GM21528 (cell line): ENCODE measurements around the gene TTLL11.
A peak's percentile ranks its signal among the peaks of the same experiment; 100 is the strongest.
"Not testable (repeated sequence)": the region's sequence is repeated elsewhere in the genome, so short reads cannot be mapped to it uniquely, and the experiment has no call there.

ENCODE experiments used
- ATAC-seq: cut with Tn5 transposase; IDR thresholded peaks from one replicate; pipeline ENCODE4 v1.9.1; 2021; ENCODE audit warnings: mild to moderate bottlenecking, moderate library complexity; ENCODE audit not compliant: unreplicated experiment, low FRiP score

The TTLL11 gene

DNA sequence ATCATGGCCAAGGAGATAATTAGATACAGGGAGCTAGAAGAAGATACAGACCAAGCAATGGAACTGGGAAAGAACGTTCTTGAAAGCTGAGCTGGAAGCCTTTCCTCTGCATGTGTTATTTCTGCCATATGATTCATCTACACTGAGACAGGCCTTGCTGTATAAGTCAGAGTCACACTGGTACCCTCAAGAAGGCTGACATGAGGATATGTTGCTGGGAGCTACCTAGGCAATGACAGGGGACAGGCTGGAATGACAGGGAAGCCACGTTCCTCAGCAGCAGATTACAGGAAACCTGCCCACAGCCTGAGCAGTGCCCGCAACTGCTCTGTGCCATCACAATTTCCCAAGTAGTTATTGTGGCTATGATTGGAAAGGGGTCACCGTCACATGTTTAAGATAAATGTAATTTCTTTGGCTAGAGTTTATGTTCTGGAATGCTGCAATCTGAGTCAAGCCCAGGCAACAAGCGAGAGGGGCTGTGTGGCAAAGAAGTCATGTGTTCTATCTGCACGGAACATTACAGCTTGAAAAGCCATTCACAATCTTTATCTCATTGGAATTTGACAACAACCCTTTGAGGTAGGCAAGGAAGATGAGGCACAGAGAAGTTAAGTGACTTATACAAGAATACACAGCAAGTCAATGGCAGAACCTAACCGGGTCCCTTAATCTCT, 108.2 kb downstream of the TTLL11 start:
- ATAC-seq = no peak

- ATAC-seq = no peak
Observed at GRCh38 chr9:121983736-121984135, 109.4 kb downstream of the TTLL11 start.

DNA sequence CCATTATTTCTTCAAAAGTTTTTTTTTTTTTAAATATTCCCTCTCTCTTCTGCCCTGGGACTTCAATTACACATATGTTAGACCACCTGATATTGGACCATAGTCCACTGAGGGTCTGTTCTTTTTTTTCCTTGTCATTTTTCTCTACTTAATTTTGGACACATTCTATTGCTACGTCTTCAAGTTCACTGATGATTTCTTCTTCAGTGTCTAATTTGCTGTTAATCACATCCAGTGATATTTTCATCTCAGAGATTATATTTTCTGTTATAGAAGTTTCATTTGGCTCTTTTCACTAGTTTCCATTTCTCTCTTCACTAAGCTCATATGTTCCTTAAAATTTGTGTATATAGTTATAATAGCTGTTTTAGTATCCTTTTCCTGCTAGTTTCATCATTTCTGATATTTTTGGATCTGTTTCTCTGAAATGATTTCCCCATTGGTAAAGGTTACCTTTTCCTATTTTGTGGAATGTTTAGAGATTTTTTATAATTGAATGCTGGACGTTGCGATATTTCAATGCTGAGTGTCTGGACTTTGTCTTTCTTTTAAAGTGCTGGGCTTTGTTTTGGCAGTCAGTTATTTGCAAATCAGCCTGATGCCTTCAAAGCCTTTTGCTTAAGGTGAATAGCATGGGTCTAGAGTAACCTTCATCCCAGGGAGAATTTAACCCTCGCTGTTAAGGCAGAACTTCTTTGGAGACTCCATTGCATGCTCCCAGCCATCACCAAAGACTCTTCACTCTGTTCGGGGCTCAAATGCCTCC, 111.8 kb downstream of the TTLL11 start:
- ATAC-seq = no peak

DNA sequence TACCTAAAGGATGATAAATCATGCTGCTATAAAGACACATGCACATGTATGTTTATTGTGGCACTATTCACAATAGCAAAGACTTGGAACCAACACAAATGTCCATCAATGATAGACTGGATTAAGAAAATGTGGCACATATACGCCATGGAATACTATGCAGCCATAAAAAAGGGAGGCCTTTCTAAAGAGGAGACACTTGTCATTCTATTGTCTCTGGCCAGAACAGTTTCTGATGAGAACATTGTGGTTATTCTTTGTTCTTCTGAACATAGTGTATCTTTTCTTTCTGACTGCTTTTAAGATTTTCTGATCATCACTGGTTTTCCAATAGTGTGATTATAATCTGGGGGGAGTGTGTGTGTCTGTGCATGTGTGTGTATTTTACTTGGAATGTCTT, 112.4 kb downstream of the TTLL11 start:
- ATAC-seq = not testable (repeated sequence)

DNA sequence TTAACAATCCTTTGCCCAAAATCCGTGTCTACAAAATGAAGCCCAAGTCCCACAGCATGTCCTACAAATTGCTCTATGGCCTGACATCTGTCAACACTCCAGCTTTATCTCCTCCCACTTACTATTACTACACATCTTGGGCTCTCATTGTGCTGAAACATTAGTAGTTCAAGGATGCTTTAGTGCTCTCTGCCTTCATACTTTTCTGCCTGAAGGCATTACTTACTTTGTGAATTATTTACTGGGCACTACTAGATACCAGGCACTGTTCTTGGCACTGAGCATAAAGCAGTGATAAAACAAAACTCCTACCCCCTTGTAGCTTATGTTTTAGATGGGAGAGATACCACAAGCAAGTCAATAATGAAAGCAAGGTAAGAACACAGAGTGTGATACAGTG, 113.4 kb downstream of the TTLL11 start:
- ATAC-seq = no peak

DNA sequence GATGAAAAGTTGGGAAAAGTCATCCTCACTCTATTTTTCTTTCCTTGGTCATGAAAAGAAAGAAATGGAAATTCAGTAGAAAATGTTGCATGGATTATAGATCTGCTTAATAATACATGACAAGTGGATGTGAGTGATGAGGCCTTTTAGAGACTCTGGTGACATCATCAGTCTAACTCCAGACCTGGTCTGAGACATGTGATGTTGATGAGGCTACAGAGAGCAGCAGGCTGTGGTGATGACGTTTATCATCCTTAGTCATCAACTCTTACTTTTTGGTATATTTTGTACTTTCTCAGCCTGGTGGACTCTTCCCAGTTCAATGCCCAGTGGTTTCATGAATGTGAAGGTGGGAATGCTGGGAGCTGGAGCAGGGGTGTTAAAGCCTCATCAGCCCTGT, 116.4 kb downstream of the TTLL11 start:
- ATAC-seq = no peak

DNA sequence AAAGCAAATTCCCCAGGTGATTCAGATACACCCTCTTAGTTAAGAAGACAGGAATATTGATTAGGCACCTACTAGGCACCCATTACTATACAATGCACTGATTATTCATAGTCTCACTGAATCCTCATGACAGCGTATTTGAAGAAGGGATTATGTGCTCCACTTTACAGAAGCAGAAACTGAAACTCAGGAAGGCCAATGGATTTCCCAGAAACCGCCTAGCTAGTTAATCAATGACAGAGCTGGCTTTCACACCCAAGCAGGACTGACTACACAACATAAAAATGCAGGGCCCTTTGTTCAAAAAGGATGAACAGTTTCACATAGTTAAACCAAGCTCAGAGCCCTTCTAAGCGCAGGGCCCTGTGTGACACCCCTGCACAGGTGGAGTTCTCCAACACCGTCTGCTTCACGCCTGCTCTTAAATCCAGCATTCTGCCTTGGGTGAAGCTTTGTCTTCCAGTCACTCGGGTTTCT, 117.3 kb downstream of the TTLL11 start:
- no peak for ATAC-seq

DNA sequence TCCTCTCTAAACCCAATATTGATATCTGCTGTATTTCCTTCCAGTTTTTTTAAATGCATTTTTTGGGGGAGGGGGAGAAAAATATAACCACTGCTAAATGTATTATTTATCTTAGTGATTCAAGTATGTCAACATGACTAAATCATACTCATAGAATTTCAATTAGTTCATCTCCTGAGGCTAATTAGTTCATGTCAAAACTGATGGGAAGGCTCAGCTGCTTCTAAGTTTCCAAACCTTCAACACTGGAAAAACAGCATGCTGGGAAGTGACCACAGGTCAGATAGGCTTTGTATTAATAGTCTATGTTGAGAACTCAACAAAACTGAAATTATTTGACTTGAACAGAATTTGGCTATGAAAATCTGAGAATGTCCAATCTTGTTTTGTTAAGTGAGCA, 118.7 kb downstream of the TTLL11 start:
- ATAC-seq = no peak

- peak; percentile 47 for ATAC-seq
Observed at GRCh38 chr9:121972501-121972981, 120.6 kb downstream of the TTLL11 start.

DNA sequence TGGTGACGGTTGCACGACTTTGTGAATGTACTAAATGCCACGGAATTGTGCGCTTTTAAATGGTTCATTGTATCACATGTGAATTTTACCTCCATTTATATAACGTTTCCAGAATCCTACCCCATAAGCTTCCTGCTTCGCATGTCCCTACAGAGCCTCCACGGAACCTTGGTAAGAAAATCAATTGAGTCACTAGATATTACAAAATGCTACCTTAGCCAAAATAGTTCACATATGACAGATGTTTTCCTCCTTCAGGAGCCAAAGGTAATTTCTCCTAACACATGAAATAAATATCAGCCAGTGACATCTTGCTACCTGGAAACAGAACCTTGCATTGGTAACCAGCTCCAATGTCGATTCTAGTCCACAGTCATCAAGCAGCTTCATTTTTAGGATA, 125.1 kb downstream of the TTLL11 start:
- ATAC-seq = no peak

GRCh38 chr9:121966706-121967105, 126.4 kb downstream of the TTLL11 start:
- no peak for ATAC-seq

- no peak for ATAC-seq
Observed at GRCh38 chr9:121963528-121963995, 129.5 kb downstream of the TTLL11 start.

GRCh38 chr9:121962421-121962820, 130.7 kb downstream of the TTLL11 start:
- no peak for ATAC-seq

DNA sequence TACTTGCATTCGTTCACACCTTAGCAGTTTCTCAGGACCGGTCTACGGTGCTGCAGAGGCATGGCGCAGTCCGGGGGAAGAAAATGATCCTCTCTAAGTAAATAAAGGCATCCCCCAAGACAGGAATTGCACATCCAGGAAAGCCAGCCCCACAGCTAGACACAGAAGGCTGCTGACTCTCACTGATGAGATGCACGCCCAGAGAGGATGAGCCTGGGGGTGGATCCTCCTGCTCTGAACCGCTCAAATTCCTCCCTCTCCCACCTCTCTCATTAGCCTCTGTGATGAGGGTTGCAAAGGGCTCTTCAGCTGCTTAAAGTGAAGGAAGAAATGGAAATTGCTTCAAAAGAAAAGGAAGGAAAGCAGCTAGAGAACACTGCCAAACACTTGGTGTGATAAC, 132.4 kb downstream of the TTLL11 start:
- no peak for ATAC-seq

GRCh38 chr9:121958530-121958929, 134.6 kb downstream of the TTLL11 start:
- ATAC-seq = no peak

GRCh38 chr9:121956808-121957207, 136.3 kb downstream of the TTLL11 start:
- ATAC-seq = no peak

DNA sequence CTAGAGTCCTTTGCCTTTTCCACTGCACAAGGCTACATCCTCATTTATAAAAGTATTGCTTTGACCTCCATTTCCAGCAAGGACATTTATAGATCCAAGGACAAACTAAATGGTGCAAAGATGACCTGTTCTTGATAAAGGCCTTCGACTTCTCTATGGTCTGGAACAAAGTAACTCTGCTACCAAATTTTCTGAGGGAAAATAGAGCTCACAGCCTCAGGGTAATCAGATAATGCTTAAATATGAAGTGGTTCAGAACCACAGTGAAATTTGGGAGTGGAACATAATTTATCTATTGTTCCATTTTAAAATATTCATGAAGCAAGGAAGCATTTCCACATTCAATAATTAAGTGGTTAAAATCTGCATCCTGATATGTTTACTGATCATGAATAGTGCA, 137.5 kb downstream of the TTLL11 start:
- no peak for ATAC-seq

- ATAC-seq = no peak
Observed at GRCh38 chr9:121954477-121955140, 138.5 kb downstream of the TTLL11 start.

- ATAC-seq = no peak
Observed at GRCh38 chr9:121952611-121953010, 140.5 kb downstream of the TTLL11 start.

DNA sequence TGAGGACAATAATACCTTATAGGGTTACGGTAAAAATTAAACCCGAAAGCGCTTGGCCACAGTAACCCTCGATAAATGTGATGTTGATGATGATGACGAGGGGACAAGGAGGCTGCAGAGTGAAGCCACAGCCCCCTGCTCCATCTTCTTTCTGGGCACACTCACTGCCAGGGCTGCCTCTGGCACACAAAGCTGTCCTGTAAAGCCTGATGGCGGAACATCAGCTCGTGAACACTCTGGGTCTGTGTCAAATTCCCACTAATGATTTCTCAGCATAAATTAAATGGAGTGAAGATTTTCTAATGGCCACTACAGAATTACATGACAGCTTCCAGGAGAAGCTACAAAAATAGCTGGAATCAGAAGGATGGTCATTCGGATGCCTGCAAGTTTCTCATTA, 142.2 kb downstream of the TTLL11 start:
- no peak for ATAC-seq

DNA sequence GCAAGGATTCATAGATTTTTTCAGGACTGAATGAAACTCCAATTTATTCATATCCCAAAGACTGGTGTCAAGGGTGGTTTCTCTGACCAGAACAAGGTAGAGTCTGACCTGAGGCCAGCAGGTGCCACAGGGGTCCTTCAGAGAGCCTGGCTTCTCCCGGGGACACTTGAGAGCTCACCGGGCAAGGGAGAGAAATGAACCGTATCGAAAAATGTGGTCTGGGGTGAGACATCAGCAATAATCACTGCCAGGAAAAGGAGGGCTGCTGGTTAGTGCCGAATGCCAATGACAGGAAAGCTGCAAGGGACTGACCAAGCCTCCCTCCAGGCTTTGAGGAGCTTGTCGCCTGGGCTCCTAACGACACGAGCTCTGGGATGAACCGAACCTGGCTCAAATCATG, 142.7 kb downstream of the TTLL11 start:
- ATAC-seq = no peak
